ENCODE data around the gene ZP2. TPM values are rescaled to one million over a fixed set of nuclear protein-coding genes. Genes with fewer than 3 reads are reported as not detected.
"Not testable (repeated sequence)": the region's sequence is repeated elsewhere in the genome, so short reads cannot be mapped to it uniquely, and the experiment has no call there.

Gene ZP2
- not detected for total RNA-seq

GRCh38 chr16:21211486-21211885, at the start of gene ZP2:
Gene ZP2 (minus strand): TSS chr16:21211574. CDS start chr16:21211547, 27 bp downstream.
- no peaks in the 10 kb centered on the region for H3K36me3 Mint-ChIP-seq
- H3K27me3 Mint-ChIP-seq = peaks cover 32% of the 10 kb centered on the region
- DNase-seq (no peak), ATAC-seq (no peak)
- H3K9me3 Mint-ChIP-seq (ENCODE audit: low read depth) = no peaks in the 10 kb centered on the region
- H3K4me1 Mint-ChIP-seq = no peaks in the 10 kb centered on the region
- no peak within 1 kb of the TSS for H3K27ac Mint-ChIP-seq
- CTCF ChIA-PET = interaction anchor here (1.4 kb wide), 1 partner anchor 22 kb away, joined by 3 read pairs; no protein-coding TSS in a partner anchor
- H3K4me3 Mint-ChIP-seq = no peak within 1 kb of the TSS

GRCh38 chr16:21257284-21257683, 45.9 kb upstream of the ZP2 start:
- no peak overlapping the region for H3K27ac Mint-ChIP-seq
- CTCF ChIA-PET = no interaction called here
- no peak for DNase-seq
- H3K4me1 Mint-ChIP-seq = no peaks in the 10 kb centered on the region
- H3K36me3 Mint-ChIP-seq = no peaks in the 10 kb centered on the region
- no peak overlapping the region for H3K4me3 Mint-ChIP-seq
- H3K27me3 Mint-ChIP-seq = peaks cover 25% of the 10 kb centered on the region
- ATAC-seq = no peak
- no peaks in the 10 kb centered on the region for H3K9me3 Mint-ChIP-seq (ENCODE audit: low read depth)

- CTCF ChIA-PET = no interaction called here
- Mint-ChIP-seq H3K27ac (no peak overlapping the region), H3K4me3 (no peak overlapping the region), H3K36me3 (no peaks in the 10 kb centered on the region), H3K9me3 (ENCODE audit: low read depth) (no peaks in the 10 kb centered on the region), H3K27me3 (peaks cover 25% of the 10 kb centered on the region), H3K4me1 (no peaks in the 10 kb centered on the region)
- ATAC-seq (no peak), DNase-seq (no peak)
These were observed 45.3 kb upstream of the ZP2 start for GRCh38 chr16:21256636-21257035.

- Mint-ChIP-seq H3K36me3 (no peaks in the 10 kb centered on the region), H3K27me3 (peaks cover 35% of the 10 kb centered on the region), H3K27ac (no peak overlapping the region), H3K9me3 (ENCODE audit: low read depth) (no peaks in the 10 kb centered on the region), H3K4me1 (no peaks in the 10 kb centered on the region), H3K4me3 (no peak overlapping the region)
- CTCF ChIA-PET = no interaction called here
- ATAC-seq (no peak), DNase-seq (no peak)
These were observed 42.1 kb upstream of the ZP2 start for GRCh38 chr16:21253470-21253869.

GRCh38 chr16:21250072-21250923, 38.9 kb upstream of the ZP2 start:
- ATAC-seq = no peak
- Mint-ChIP-seq H3K4me1 (no peaks in the 10 kb centered on the region), H3K36me3 (no peaks in the 10 kb centered on the region), H3K27ac (no peak overlapping the region), H3K9me3 (ENCODE audit: low read depth) (no peaks in the 10 kb centered on the region), H3K27me3 (peaks cover 43% of the 10 kb centered on the region), H3K4me3 (no peak overlapping the region)
- CTCF ChIA-PET = no interaction called here
- no peak for DNase-seq

- ATAC-seq; DNase-seq; H3K36me3 Mint-ChIP-seq; H3K4me1 Mint-ChIP-seq; H3K4me3 Mint-ChIP-seq; H3K27ac Mint-ChIP-seq; H3K9me3 Mint-ChIP-seq (ENCODE audit: low read depth): not testable (repeated sequence)
- peaks cover 54% of the 10 kb centered on the region for H3K27me3 Mint-ChIP-seq
- CTCF ChIA-PET = interaction anchor here (0.6 kb wide), 1 partner anchor 112 kb away, joined by 3 read pairs; no protein-coding TSS in a partner anchor
These were observed 36.8 kb upstream of the ZP2 start for GRCh38 chr16:21248179-21248578.

- H3K36me3 Mint-ChIP-seq = no peaks in the 10 kb centered on the region
- no peak overlapping the region for H3K27ac Mint-ChIP-seq
- H3K4me3 Mint-ChIP-seq = no peak overlapping the region
- no peaks in the 10 kb centered on the region for H3K9me3 Mint-ChIP-seq (ENCODE audit: low read depth)
- CTCF ChIA-PET = no interaction called here
- no peak for ATAC-seq
- DNase-seq = no peak
- peaks cover 49% of the 10 kb centered on the region for H3K27me3 Mint-ChIP-seq
- no peaks in the 10 kb centered on the region for H3K4me1 Mint-ChIP-seq
These were observed 33.3 kb upstream of the ZP2 start for GRCh38 chr16:21244518-21245215.

- ATAC-seq (no peak), DNase-seq (no peak)
- no peak overlapping the region for H3K27ac Mint-ChIP-seq
- H3K4me1 Mint-ChIP-seq = no peaks in the 10 kb centered on the region
- no peak overlapping the region for H3K4me3 Mint-ChIP-seq
- no peaks in the 10 kb centered on the region for H3K9me3 Mint-ChIP-seq (ENCODE audit: low read depth)
- CTCF ChIA-PET = no interaction called here
- H3K27me3 Mint-ChIP-seq = peaks cover 46% of the 10 kb centered on the region
- no peaks in the 10 kb centered on the region for H3K36me3 Mint-ChIP-seq
These were observed 31.4 kb upstream of the ZP2 start for GRCh38 chr16:21242756-21243155.

- CTCF ChIA-PET = no interaction called here
- no peaks in the 10 kb centered on the region for H3K4me1 Mint-ChIP-seq
- ATAC-seq (no peak), DNase-seq (no peak)
- no peak overlapping the region for H3K4me3 Mint-ChIP-seq
- H3K9me3 Mint-ChIP-seq (ENCODE audit: low read depth) = no peaks in the 10 kb centered on the region
- peaks cover 33% of the 10 kb centered on the region for H3K27me3 Mint-ChIP-seq
- no peak overlapping the region for H3K27ac Mint-ChIP-seq
- H3K36me3 Mint-ChIP-seq = no peaks in the 10 kb centered on the region
These were observed 28.3 kb upstream of the ZP2 start for GRCh38 chr16:21239646-21240045.

GRCh38 chr16:21236831-21237230, 25.5 kb upstream of the ZP2 start:
- no peaks in the 10 kb centered on the region for H3K36me3 Mint-ChIP-seq
- H3K4me3 Mint-ChIP-seq = no peak overlapping the region
- H3K4me1 Mint-ChIP-seq = no peaks in the 10 kb centered on the region
- ATAC-seq (no peak), DNase-seq (no peak)
- CTCF ChIA-PET = no interaction called here
- H3K27me3 Mint-ChIP-seq = peaks cover 37% of the 10 kb centered on the region
- H3K9me3 Mint-ChIP-seq (ENCODE audit: low read depth) = no peaks in the 10 kb centered on the region
- H3K27ac Mint-ChIP-seq = no peak overlapping the region

- Mint-ChIP-seq H3K27ac (no peak overlapping the region), H3K9me3 (ENCODE audit: low read depth) (no peaks in the 10 kb centered on the region), H3K27me3 (peaks cover 52% of the 10 kb centered on the region), H3K36me3 (no peaks in the 10 kb centered on the region), H3K4me3 (no peak overlapping the region), H3K4me1 (no peaks in the 10 kb centered on the region)
- DNase-seq (no peak), ATAC-seq (no peak)
- CTCF ChIA-PET = no interaction called here
These were observed 23.8 kb upstream of the ZP2 start for GRCh38 chr16:21235199-21235585.

GRCh38 chr16:21233521-21234150, 22.3 kb upstream of the ZP2 start, which contains the start of gene ANKS4B:
Gene ANKS4B (plus strand): TSS chr16:21233699. CDS start chr16:21233738, 39 bp downstream.
- ATAC-seq (no peak), DNase-seq (no peak)
- H3K27ac Mint-ChIP-seq = no peak within 1 kb of the TSS
- peaks cover 60% of the 10 kb centered on the region for H3K27me3 Mint-ChIP-seq
- H3K4me1 Mint-ChIP-seq = no peaks in the 10 kb centered on the region
- H3K9me3 Mint-ChIP-seq (ENCODE audit: low read depth) = no peaks in the 10 kb centered on the region
- no peak within 1 kb of the TSS for H3K4me3 Mint-ChIP-seq
- CTCF ChIA-PET = interaction anchor here (0.6 kb wide), 1 partner anchor 137 kb away, joined by 3 read pairs; no protein-coding TSS in a partner anchor
- H3K36me3 Mint-ChIP-seq = no peaks in the 10 kb centered on the region

GRCh38 chr16:21233045-21233520, 21.7 kb upstream of the ZP2 start:
- Mint-ChIP-seq H3K4me1 (no peaks in the 10 kb centered on the region), H3K36me3 (no peaks in the 10 kb centered on the region), H3K27ac (no peak overlapping the region), H3K9me3 (ENCODE audit: low read depth) (no peaks in the 10 kb centered on the region), H3K4me3 (no peak overlapping the region), H3K27me3 (peaks cover 66% of the 10 kb centered on the region)
- CTCF ChIA-PET = interaction anchor here (0.6 kb wide), 1 partner anchor 137 kb away, joined by 3 read pairs; no protein-coding TSS in a partner anchor
- no peak for DNase-seq
- no peak for ATAC-seq

Data from activated CD8-positive, alpha-beta memory T cell treated with anti-CD3 and anti-CD28 coated beads, Interleukin-2, amount 10 ng/mL, durations not matched to agents 7 days and 5 days (primary cell).